Measurements from ENCODE around the gene PTPN7. TPM values are rescaled to one million over a fixed set of nuclear protein-coding genes. Genes with fewer than 3 reads are reported as not detected.

Gene PTPN7
- total and polyA plus RNA-seq, 8 donors, result 0.23 to 2.9 (median 1.0) TPM

GRCh38 chr1:202150602-202151001 lies 9.8 kb downstream of the PTPN7 start:
- intact Hi-C loops (cut with DNase I), result no loop called here
- no peak for ATAC-seq
- Histone ChIP-seq H3K9me3 (no peaks in the 10 kb centered on the region), H3K4me1 (peaks cover 0 to 5% (median 0%) of the 10 kb centered on the region in 3 donors), H3K4me3 (no peak overlapping the region), H3K36me3 (no peaks in the 10 kb centered on the region), H3K27ac (no peak overlapping the region), H3K27me3 (no peaks in the 10 kb centered on the region)
- TF ChIP-seq CTCF (IDR thresholded peaks at IDR 0.05), result no peak
- FAIRE-seq, result no peak
- no peak for DNase-seq
- 80 to 87% methylated on average over 8 of the region's 8 CpGs for WGBS, 2 donors

GRCh38 chr1:202150187-202150586 lies 10.2 kb downstream of the PTPN7 start:
- DNase-seq, result no peak
- H3K27me3 ChIP-seq, result no peaks in the 10 kb centered on the region
- H3K4me1 ChIP-seq, result peaks cover 0 to 6% (median 0%) of the 10 kb centered on the region in 3 donors
- H3K36me3 ChIP-seq, result no peaks in the 10 kb centered on the region
- no peak for FAIRE-seq
- H3K27ac ChIP-seq, result no peak overlapping the region
- intact Hi-C loops (cut with DNase I), result no loop called here
- TF ChIP-seq CTCF (IDR thresholded peaks at IDR 0.05), result no peak
- ATAC-seq, result no peak
- H3K9me3 ChIP-seq, result no peaks in the 10 kb centered on the region
- H3K4me3 ChIP-seq, result no peak overlapping the region
- 86 to 95% methylated on average over 9 of the region's 9 CpGs for WGBS, 2 donors

- no peak for DNase-seq
- intact Hi-C loops (cut with DNase I), result no loop called here
- Histone ChIP-seq H3K4me1 (peaks cover 0 to 4% (median 0%) of the 10 kb centered on the region in 3 donors), H3K4me3 (no peak overlapping the region), H3K27me3 (no peaks in the 10 kb centered on the region), H3K9me3 (no peaks in the 10 kb centered on the region), H3K27ac (no peak overlapping the region), H3K36me3 (no peaks in the 10 kb centered on the region)
- TF ChIP-seq CTCF (IDR thresholded peaks at IDR 0.05), result no peak
- no peak for FAIRE-seq
- no peak for ATAC-seq
- 87 to 93% methylated on average over 4 of the region's 4 CpGs for WGBS, 2 donors
Observed at GRCh38 chr1:202149566-202149965, 10.8 kb downstream of the PTPN7 start.

GRCh38 chr1:202148391-202148790 lies 12.0 kb downstream of the PTPN7 start:
- no peak overlapping the region for H3K27ac ChIP-seq
- no peaks in the 10 kb centered on the region for H3K27me3 ChIP-seq
- TF ChIP-seq CTCF (IDR thresholded peaks at IDR 0.05), result no peak
- H3K9me3 ChIP-seq, result no peaks in the 10 kb centered on the region
- DNase-seq (no peak), ATAC-seq (no peak), FAIRE-seq (no peak)
- no peak overlapping the region for H3K4me3 ChIP-seq
- peaks cover 0 to 4% (median 0%) of the 10 kb centered on the region in 3 donors for H3K4me1 ChIP-seq
- no peaks in the 10 kb centered on the region for H3K36me3 ChIP-seq
- WGBS, 2 donors, result 78 to 83% methylated on average over 4 of the region's 4 CpGs
- intact Hi-C loops (cut with DNase I), result no loop called here

GRCh38 chr1:202146993-202147392 lies 13.4 kb downstream of the PTPN7 start:
- H3K9me3 ChIP-seq, result no peaks in the 10 kb centered on the region
- H3K4me3 ChIP-seq, result no peak overlapping the region
- FAIRE-seq, result no peak
- no peaks in the 10 kb centered on the region for H3K36me3 ChIP-seq
- no peaks in the 10 kb centered on the region for H3K27me3 ChIP-seq
- peaks cover 0 to 10% (median 4%) of the 10 kb centered on the region in 3 donors for H3K4me1 ChIP-seq
- no peak for TF ChIP-seq CTCF (IDR thresholded peaks at IDR 0.05)
- intact Hi-C loops (cut with DNase I), result no loop called here
- DNase-seq, result no peak
- WGBS, 2 donors, result 65 to 66% methylated on average over 3 of the region's 3 CpGs
- no peak for ATAC-seq
- H3K27ac ChIP-seq, result no peak overlapping the region

Data from pancreas (tissue), 10 donors.